HG02588 (cell line): ENCODE data around the gene TMEM50B.
"Not testable (repeated sequence)": the region's sequence is repeated elsewhere in the genome, so short reads cannot be mapped to it uniquely, and the experiment has no call there.

ENCODE experiments used
- ATAC-seq: cut with Tn5 transposase; IDR thresholded peaks from one replicate; pipeline ENCODE4 v1.9.1; 2021; ENCODE audit warnings: mild to moderate bottlenecking, moderate library complexity; ENCODE audit not compliant: unreplicated experiment

The TMEM50B gene

GRCh38 chr21:33432496-33432895 lies 47.3 kb downstream of the TMEM50B start:
- ATAC-seq = no peak

GRCh38 chr21:33430858-33431257 lies 48.9 kb downstream of the TMEM50B start:
- ATAC-seq = no peak

- no peak for ATAC-seq
These were observed 51.1 kb downstream of the TMEM50B start for GRCh38 chr21:33428669-33429068.

GRCh38 chr21:33427051-33427450 lies 52.7 kb downstream of the TMEM50B start:
- ATAC-seq = no peak

- ATAC-seq = no peak
These were observed 53.9 kb downstream of the TMEM50B start for GRCh38 chr21:33425825-33426224.

GRCh38 chr21:33424214-33424613 lies 55.6 kb downstream of the TMEM50B start:
- ATAC-seq = no peak

GRCh38 chr21:33421713-33422393 lies 57.9 kb downstream of the TMEM50B start:
- no peak for ATAC-seq

GRCh38 chr21:33419538-33420123 lies 60.1 kb downstream of the TMEM50B start:
- ATAC-seq = no peak

- no peak for ATAC-seq
These were observed 61.1 kb downstream of the TMEM50B start for GRCh38 chr21:33418691-33419090.

- no peak for ATAC-seq
These were observed 64.8 kb downstream of the TMEM50B start for GRCh38 chr21:33414926-33415325.

GRCh38 chr21:33414068-33414467 lies 65.7 kb downstream of the TMEM50B start:
- no peak for ATAC-seq

GRCh38 chr21:33412832-33413519 lies 66.8 kb downstream of the TMEM50B start:
- ATAC-seq = no peak

GRCh38 chr21:33412439-33412831 lies 67.3 kb downstream of the TMEM50B start:
- not testable (repeated sequence) for ATAC-seq

GRCh38 chr21:33411949-33412430 lies 67.8 kb downstream of the TMEM50B start:
- no peak for ATAC-seq

GRCh38 chr21:33406493-33406892 lies 73.3 kb downstream of the TMEM50B start:
- ATAC-seq = no peak

- peak; percentile 12 for ATAC-seq
These were observed 75.8 kb downstream of the TMEM50B start for GRCh38 chr21:33403786-33404585.

- ATAC-seq = peak; percentile 41
These were observed 76.5 kb downstream of the TMEM50B start, which contains the start of gene IFNGR2 for GRCh38 chr21:33403128-33403785. IFNGR2 (plus strand) TSS chr21:33403413; CDS start chr21:33403544, 131 bp downstream.

- ATAC-seq = no peak
These were observed 77.5 kb downstream of the TMEM50B start for GRCh38 chr21:33402001-33402979.

GRCh38 chr21:33401630-33401992 lies 78.2 kb downstream of the TMEM50B start:
- no peak for ATAC-seq
